IPS-15b (cell line): ENCODE measurements around the gene AGAP1.
"Not testable (repeated sequence)": the region's sequence is repeated elsewhere in the genome, so short reads cannot be mapped to it uniquely, and the experiment has no call there.

Source experiments
- H3K27me3 ChIP-seq: one replicate; pipeline ENCODE4 v1.6.1; 2013; ENCODE audit warnings: low read length; ENCODE audit not compliant: control insufficient read depth, insufficient read depth
- H3K36me3 ChIP-seq: one replicate; pipeline ENCODE4 v1.6.1; 2013; ENCODE audit warnings: low read length; ENCODE audit not compliant: control insufficient read depth, insufficient read depth
- H3K4me1 ChIP-seq: one replicate; pipeline ENCODE4 v1.6.1; 2013; ENCODE audit warnings: mild to moderate bottlenecking, low read length; ENCODE audit not compliant: control insufficient read depth, insufficient read depth
- H3K4me3 ChIP-seq: one replicate; pipeline ENCODE4 v1.5.1; 2013; ENCODE audit warnings: low read depth, low read length
- H3K9ac ChIP-seq: one replicate; pipeline ENCODE4 v1.6.1; 2013; ENCODE audit warnings: low read depth, mild to moderate bottlenecking, low read length
- H3K9me3 ChIP-seq: one replicate; pipeline ENCODE4 v1.6.1; 2013; ENCODE audit warnings: mild to moderate bottlenecking, low read length; ENCODE audit not compliant: control insufficient read depth, insufficient read depth

Gene AGAP1

DNA sequence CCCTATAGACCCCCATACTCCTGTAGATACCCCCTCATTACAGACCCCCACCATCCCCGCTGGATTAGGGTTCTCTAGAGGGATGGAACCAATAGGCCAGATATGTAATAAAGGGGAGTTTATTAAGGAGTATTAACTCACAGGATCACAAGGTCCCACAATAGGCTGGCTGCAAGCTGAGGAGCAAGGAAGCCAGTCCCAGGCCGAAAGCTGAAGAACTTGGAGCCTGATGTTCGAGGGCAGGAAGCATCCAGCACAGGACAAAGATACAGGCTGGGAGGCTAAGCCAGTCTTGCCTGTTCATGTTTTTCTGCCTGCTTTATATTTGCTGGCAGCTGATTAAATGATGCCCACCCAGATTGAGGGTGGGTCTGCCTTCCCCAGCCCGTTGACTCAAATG lies 106.6 kb downstream of the AGAP1 start:
- Histone ChIP-seq H3K36me3 (no peaks in the 10 kb centered on the region), H3K27me3 (no peaks in the 10 kb centered on the region), H3K4me3 (no peak overlapping the region), H3K9me3 (no peaks in the 10 kb centered on the region), H3K4me1 (no peaks in the 10 kb centered on the region), H3K9ac (no peak overlapping the region)

DNA sequence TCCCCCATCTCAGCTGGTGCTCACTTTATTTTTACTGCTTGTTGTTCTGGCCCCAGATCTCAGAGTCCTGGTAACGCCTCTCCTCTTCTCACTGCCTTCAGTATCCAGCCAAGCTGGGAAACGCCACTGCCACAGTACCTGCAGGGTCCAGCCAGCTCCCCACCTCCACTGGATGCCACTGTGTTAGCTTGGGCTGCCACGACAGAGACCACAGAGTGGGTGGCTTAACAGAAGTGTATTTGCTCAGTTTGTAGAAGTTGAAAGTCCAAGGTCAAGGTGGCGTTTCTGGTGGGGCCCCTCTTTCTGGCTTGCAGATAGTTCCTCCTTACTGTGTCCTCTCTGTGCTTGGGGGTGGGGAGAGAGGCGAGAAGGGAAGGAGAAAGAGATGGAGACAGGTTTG lies 107.1 kb downstream of the AGAP1 start:
- Histone ChIP-seq H3K4me3 (no peak overlapping the region), H3K27me3 (no peaks in the 10 kb centered on the region), H3K9ac (no peak overlapping the region), H3K9me3 (no peaks in the 10 kb centered on the region), H3K4me1 (no peaks in the 10 kb centered on the region), H3K36me3 (no peaks in the 10 kb centered on the region)

- no peaks in the 10 kb centered on the region for H3K36me3 ChIP-seq
- no peaks in the 10 kb centered on the region for H3K4me1 ChIP-seq
- no peaks in the 10 kb centered on the region for H3K9me3 ChIP-seq
- H3K27me3 ChIP-seq = no peaks in the 10 kb centered on the region
- no peak overlapping the region for H3K4me3 ChIP-seq
- no peak overlapping the region for H3K9ac ChIP-seq
These were observed 108.3 kb downstream of the AGAP1 start for GRCh38 chr2:235601960-235602704.

DNA sequence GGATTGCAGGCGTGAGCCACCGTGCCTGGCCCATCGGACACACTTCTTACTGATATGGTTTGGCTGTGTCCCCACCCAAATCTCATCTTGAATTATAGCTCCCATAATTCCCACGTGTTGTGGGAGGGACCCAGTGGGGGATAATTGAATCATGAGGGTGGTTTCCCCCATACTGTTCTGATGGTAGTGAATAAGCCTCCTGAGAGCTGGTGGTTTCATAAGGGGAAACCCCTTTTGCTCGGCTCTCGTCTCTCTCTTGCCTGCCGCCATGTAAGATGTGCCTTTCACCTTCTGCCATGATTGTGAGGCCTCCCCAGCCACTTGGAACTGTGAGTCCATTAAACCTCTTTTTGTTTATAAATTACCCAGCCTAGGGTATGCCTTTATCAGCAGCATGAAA lies 109.1 kb downstream of the AGAP1 start:
- not testable (repeated sequence) for H3K9ac ChIP-seq, H3K4me3 ChIP-seq, H3K27me3 ChIP-seq, H3K9me3 ChIP-seq, H3K36me3 ChIP-seq, H3K4me1 ChIP-seq

GRCh38 chr2:235603659-235604058 lies 109.8 kb downstream of the AGAP1 start:
- no peaks in the 10 kb centered on the region for H3K9me3 ChIP-seq
- H3K27me3 ChIP-seq = no peaks in the 10 kb centered on the region
- H3K4me1 ChIP-seq = no peaks in the 10 kb centered on the region

GRCh38 chr2:235605312-235606003 lies 111.6 kb downstream of the AGAP1 start:
- no peaks in the 10 kb centered on the region for H3K4me1 ChIP-seq
- no peak overlapping the region for H3K4me3 ChIP-seq
- no peaks in the 10 kb centered on the region for H3K27me3 ChIP-seq
- no peaks in the 10 kb centered on the region for H3K9me3 ChIP-seq
- H3K9ac ChIP-seq = no peak overlapping the region
- no peaks in the 10 kb centered on the region for H3K36me3 ChIP-seq

More at GRCh38 chr2:235603659-235604058, 109.8 kb downstream of the AGAP1 start:
- H3K9ac ChIP-seq = no peak overlapping the region
- no peaks in the 10 kb centered on the region for H3K36me3 ChIP-seq
- H3K4me3 ChIP-seq = no peak overlapping the region

GRCh38 chr2:235606004-235606715 lies 112.3 kb downstream of the AGAP1 start:
- H3K36me3 ChIP-seq = no peaks in the 10 kb centered on the region
- no peaks in the 10 kb centered on the region for H3K9me3 ChIP-seq
- no peaks in the 10 kb centered on the region for H3K4me1 ChIP-seq
- H3K9ac ChIP-seq = no peak overlapping the region
- H3K27me3 ChIP-seq = no peaks in the 10 kb centered on the region
- H3K4me3 ChIP-seq = no peak overlapping the region

DNA sequence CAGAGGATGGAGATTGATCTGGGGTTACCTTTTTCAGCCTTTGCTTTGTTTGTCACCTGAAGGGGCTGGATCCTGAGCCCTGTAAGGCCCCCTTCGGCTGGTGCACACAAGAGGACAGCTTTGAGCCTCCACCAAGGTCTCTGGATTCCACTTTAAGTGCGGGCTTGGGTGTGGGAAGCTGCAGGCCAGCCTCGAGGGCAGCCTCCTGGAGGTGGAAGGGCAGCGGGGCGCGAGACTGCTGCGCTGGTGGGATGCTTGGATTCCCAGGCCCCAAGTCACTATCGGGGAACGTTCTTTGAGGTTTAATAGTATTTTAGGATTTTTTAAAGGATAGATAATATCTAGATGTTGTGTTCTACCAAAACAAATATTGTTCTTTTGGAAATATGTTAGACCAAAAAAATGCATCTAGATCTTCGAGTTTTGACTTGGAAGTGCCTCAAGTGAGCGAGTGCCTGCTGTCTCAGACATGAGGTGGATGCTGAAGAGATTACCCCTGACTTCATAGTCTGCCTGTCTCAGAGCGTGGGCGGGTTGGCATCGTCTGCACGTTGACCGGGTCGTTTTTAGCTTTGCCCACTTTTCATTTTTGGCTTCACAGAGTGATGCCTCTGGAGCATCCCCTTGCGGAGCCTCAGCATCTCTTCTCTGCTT lies 113.8 kb downstream of the AGAP1 start:
- H3K9ac ChIP-seq = no peak overlapping the region
- no peaks in the 10 kb centered on the region for H3K4me1 ChIP-seq
- H3K9me3 ChIP-seq = no peaks in the 10 kb centered on the region
- H3K4me3 ChIP-seq = no peak overlapping the region
- H3K36me3 ChIP-seq = no peaks in the 10 kb centered on the region
- no peaks in the 10 kb centered on the region for H3K27me3 ChIP-seq

DNA sequence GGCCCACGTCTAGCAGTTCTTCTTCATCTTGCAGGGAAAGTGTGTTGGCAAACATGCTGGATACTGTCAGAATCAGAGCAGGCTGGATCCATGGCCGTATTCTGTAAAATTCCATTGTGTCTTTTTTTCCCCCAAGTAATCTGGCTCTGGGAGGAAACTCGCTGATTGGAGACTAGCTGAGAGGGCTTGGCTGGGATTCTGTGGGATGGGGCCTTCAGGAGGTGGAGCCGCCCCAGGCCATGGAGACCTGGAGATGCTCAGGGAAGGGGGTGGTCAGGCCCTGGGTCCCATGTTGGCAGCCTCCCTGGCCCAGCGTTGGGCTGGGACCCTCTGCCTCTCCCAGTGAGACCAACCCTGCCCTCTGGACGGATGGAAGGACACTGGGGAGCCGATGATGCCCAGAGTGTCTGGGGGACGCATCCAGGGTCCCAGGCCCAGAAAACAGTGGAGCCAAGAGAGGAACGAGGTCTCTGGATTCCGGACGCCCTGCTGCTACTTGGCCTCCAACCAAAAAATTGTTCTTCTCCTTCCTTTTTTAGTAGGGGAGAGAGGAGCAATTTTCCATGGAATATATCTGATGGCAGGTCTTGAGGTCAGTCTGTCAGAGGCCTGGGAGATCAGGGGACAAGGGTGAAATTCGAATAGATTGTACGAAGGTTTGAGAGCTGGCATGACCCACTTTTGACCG lies 114.5 kb downstream of the AGAP1 start:
- Histone ChIP-seq H3K4me3 (no peak overlapping the region), H3K27me3 (no peaks in the 10 kb centered on the region), H3K4me1 (no peaks in the 10 kb centered on the region), H3K36me3 (no peaks in the 10 kb centered on the region), H3K9ac (no peak overlapping the region), H3K9me3 (no peaks in the 10 kb centered on the region)

DNA sequence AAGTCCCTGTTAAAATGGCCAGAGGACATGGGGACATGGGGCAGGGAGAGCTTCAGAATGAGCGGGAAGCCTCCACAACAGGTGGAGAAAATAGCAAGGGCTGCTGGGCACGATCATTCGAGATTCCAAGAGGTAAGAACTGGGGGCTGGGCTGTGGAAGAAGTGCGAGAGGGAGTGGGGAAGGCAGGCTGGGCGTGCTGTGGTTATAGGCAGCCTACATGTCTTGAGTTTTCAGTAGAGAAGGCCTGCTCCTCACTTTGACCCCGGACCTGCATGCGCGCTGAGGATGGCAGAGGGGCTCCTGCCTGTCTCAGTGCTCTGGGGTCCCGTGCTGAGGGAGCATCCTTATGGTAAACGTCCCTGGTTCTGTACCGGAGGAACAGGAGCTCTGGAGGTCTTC lies 115.5 kb downstream of the AGAP1 start:
- Histone ChIP-seq H3K9ac (no peak overlapping the region), H3K4me1 (no peaks in the 10 kb centered on the region), H3K9me3 (no peaks in the 10 kb centered on the region)

GRCh38 chr2:235609746-235610145 lies 115.9 kb downstream of the AGAP1 start:
- no peaks in the 10 kb centered on the region for H3K27me3 ChIP-seq
- H3K9me3 ChIP-seq = no peaks in the 10 kb centered on the region
- H3K9ac ChIP-seq = no peak overlapping the region
- no peak overlapping the region for H3K4me3 ChIP-seq
- H3K36me3 ChIP-seq = no peaks in the 10 kb centered on the region
- no peaks in the 10 kb centered on the region for H3K4me1 ChIP-seq

More for the DNA sequence above, 115.5 kb downstream of the AGAP1 start:
- Histone ChIP-seq H3K36me3 (no peaks in the 10 kb centered on the region), H3K27me3 (no peaks in the 10 kb centered on the region), H3K4me3 (no peak overlapping the region)
